ENCODE results near the gene SLC26A1. TPM values are rescaled to one million over a fixed set of nuclear protein-coding genes. Genes with fewer than 3 reads are reported as not detected.
"Not testable (repeated sequence)": the region's sequence is repeated elsewhere in the genome, so short reads cannot be mapped to it uniquely, and the experiment has no call there.

The SLC26A1 gene
- total RNA-seq, 1 experiment from 2014 or later: not detected

GRCh38 chr4:999240-999863 lies 6.1 kb upstream of the SLC26A1 start:
- DNase-seq (ENCODE audit: low read depth): not testable (repeated sequence)

DNA sequence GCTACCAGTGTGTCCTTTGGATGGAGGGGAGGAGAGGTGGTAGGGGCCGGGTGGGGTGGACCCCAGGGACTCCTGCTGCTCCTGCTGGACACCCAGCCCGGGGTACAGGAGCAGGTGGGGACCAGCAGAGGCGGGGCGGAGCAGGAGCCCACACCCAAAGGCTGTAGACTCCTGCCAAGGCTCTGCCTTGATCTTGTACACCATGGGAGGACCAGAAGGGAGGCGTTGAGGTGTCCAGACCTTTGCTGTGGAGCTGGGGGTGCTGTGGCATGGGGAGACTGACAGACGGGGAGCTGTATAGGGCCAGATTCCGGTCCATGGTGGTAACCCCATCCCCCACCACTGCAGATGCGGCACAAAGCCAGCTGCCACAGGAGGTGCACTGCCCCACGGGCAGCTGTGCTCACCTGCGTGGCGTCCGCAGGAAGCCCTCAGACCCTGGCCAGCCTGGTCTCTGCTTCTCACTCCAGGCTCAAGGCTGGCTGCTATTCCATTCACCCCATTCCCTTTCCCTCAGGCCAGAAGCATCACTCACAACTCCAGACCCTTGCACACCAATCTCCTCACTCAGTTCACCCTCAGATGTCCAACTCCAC lies 5.0 kb upstream of the SLC26A1 start:
- no peak for DNase-seq (ENCODE audit: low read depth)

DNA sequence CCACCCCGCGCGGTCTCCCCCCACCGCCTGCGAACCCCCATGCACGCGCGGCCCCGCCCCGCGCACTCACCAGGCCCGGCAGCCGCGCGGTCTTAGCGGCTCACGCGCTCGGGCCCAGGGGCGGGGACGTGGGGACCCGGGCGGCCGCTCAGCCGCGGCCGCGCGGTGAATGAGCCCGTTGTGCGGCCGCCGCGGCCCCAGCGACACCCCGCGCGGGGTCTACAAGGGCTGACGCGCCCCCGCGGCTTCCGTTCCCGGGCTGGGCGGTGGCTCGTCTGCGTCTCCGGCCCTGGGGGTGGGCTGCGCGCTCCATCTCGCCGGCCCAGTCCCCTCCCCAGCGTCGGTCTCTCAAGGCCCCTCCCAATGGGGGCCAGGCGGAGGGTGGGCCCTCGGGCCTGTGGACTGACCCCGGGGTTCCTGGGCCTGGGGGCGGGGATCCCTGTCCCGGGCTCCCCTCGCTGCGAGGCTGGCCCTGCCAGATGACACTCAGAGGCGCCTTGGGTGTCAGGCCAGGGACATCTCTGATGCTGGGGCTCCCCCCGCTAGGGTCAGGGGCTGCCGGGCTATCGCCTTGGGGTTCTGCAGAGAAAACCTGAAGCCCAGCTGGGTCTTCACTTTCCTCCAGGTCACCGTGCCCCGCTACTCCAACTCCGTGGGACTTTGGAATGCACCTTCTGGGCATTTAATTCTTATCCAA lies 4.3 kb upstream of the SLC26A1 start:
- no peak for DNase-seq (ENCODE audit: low read depth)

- no peak for DNase-seq (ENCODE audit: low read depth)
Measured at GRCh38 chr4:996997-997374, 3.8 kb upstream of the SLC26A1 start.

- DNase-seq (ENCODE audit: low read depth): no peak
Measured at GRCh38 chr4:996030-996996, 3.1 kb upstream of the SLC26A1 start.

DNA sequence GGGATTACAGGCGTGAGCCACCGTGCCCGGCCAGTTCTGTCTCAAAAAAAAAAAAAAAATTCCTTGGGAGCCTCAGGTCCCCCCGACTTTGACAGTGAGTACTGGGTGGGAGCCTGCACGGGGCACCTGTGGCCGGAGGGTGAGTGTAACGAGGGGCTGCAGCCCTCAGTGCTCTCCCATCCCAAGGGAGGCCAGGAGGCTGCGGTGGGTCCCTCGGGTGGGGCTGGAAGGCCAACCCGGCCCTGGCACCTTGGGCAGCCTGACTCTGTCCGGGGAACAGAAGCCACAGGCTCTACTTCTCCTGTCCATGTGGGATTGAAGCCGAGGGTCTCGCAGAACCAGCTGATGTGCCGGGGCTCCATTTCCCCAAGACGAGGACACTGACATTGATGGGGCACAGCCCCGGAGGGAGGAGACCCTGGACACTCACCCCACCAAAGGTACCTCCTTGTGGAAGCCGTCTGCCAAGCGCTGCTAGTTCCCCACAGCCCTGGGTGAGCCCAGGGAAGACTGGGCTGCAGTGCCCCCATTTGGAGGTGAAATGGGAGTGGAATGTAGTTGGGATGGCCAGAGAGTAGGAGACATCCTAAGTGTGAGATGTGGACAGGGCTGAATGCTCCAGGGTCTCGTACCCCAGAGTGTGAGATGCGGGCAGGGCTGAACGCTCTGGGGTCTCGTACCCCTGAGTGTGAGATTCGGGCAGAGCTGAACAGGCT lies 2.3 kb upstream of the SLC26A1 start:
- DNase-seq (ENCODE audit: low read depth): no peak

- DNase-seq (ENCODE audit: low read depth): no peak
Measured at GRCh38 chr4:992297-993110, 700 bp downstream of the SLC26A1 start.

- DNase-seq (ENCODE audit: low read depth): no peak
Measured at GRCh38 chr4:991451-992296, 1.5 kb downstream of the SLC26A1 start.

GRCh38 chr4:990746-991367 lies 2.3 kb downstream of the SLC26A1 start:
- DNase-seq (ENCODE audit: low read depth): no peak

GRCh38 chr4:989722-990471 lies 3.3 kb downstream of the SLC26A1 start:
- no peak for DNase-seq (ENCODE audit: low read depth)

- DNase-seq (ENCODE audit: low read depth): no peak
Measured at GRCh38 chr4:988726-989721, 4.2 kb downstream of the SLC26A1 start.

GRCh38 chr4:987624-988513 lies 5.3 kb downstream of the SLC26A1 start:
- peak; percentile 87 for DNase-seq (ENCODE audit: low read depth)

DNA sequence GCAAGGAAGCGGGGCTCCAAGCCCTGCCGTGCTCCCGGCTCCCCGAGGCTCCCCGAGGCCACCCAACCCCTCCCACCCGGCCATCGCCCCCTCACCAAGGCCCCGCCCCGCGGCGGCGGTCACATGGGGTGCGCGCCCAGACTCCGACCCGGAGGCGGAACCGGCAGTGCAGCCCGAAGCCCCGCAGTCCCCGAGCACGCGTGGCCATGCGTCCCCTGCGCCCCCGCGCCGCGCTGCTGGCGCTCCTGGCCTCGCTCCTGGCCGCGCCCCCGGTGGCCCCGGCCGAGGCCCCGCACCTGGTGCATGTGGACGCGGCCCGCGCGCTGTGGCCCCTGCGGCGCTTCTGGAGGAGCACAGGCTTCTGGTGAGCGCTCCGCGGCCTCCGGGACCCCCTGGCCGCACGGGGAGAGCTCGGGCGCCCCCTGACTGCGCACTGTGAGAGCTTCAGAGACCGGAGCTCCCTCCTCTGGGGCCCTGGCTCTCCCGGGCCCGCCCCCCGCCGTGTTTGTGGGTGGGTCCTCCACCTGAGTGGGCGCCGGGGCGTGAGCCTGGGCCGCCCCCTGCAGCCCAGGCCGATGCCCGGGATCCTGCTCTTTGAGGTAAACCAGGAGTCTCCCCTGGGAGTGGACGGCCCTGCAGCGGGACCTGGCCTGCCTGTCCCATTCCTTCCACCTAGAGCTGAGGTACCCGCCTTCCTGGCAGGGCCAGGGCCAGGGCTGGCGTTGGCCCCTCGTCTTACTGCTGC lies 6.2 kb downstream of the SLC26A1 start, which contains the start of gene IDUA:
IDUA (plus strand) TSS at position 166 of the 745 bp plus-strand sequence; CDS start at position 207, 41 bp downstream.
- peak; percentile 74 for DNase-seq (ENCODE audit: low read depth)

- no peak for DNase-seq (ENCODE audit: low read depth)
Measured at GRCh38 chr4:986428-986878, 6.8 kb downstream of the SLC26A1 start.
